Mucosa of descending colon (tissue), 3 donors: ENCODE data around the gene PALD1. TPM values are rescaled to one million over a fixed set of nuclear protein-coding genes. Genes with fewer than 3 reads are reported as not detected.

ENCODE experiments used
- ATAC-seq: fragments of 200-7000 bp; cut with Tn5 transposase; one replicate; pipeline ENCODE4 v1.9.1; 2020; ENCODE audit warnings: mild to moderate bottlenecking, moderate library complexity
- DNase-seq, 3 donors: peaks; one replicate each; pipeline ENCODE4 v3.0.0-alpha.2; 2020
- H3K36me3 ChIP-seq: fragments of 200-600 bp; one replicate; pipeline ENCODE4 v1.8.0; 2021; ENCODE audit warnings: low read depth, mild to moderate bottlenecking
- H3K4me1 ChIP-seq: fragments of 200-600 bp; one replicate; pipeline ENCODE4 v1.8.0; 2021; ENCODE audit warnings: low read depth, mild to moderate bottlenecking
- H3K4me3 ChIP-seq: fragments of 200-600 bp; one replicate; pipeline ENCODE4 v1.8.0; 2021; ENCODE audit warnings: mild to moderate bottlenecking
- H3K9me3 ChIP-seq: fragments of 200-600 bp; one replicate; pipeline ENCODE4 v1.8.0; 2021; ENCODE audit warnings: mild to moderate bottlenecking
- CTCF ChIP-seq: fragments of 200-600 bp; IDR thresholded peaks from one replicate; pipeline ENCODE4 v1.8.0; 2022; ENCODE audit warnings: antibody characterized with exemption, mild to moderate bottlenecking
- intact Hi-C, 2 donors: fragments of 100-400 bp; cut with DNase I in 1 of 2; cut with micrococcal nuclease in 1 of 2; formaldehyde crosslinking; loops; one replicate each; pipeline versions ENCODE4 v1.11.0 to v1.11.1; 2022; cut with DNase I, micrococcal nuclease
- total RNA-seq, 3 donors: library from RNA; stranded (reverse); fragmentation: NEBNext Ultra II Directional in 2 of 3; extraction: Animal tissue kit (Norgen Biotek cat#: 25700) in 2 of 3; gene quantifications; one replicate each; pipeline versions ENCODE4 v1.2.1 to v1.2.4, GENCODE V29; 2021 to 2023
- donor health status: DM: no; HTN: no; CAD: no; lungs with moderate emphysema.
- donor health status: DM: no; HTN: no; CAD: no.
- donor health status: DM: no; HTN: yes; CAD: no.

The PALD1 gene
- total RNA-seq, 3 donors from 2014 or later: 1.9 to 15.9 (median 3.2) TPM

- H3K4me1 ChIP-seq: no peaks in the 10 kb centered on the region
- intact Hi-C loops: no loop called here
- TF ChIP-seq CTCF: no peak
- DNase-seq (peak in 1 of 3 donors; percentile 34), ATAC-seq (peak; percentile 70)
- no peak overlapping the region for H3K4me3 ChIP-seq
- H3K36me3 ChIP-seq: no peaks in the 10 kb centered on the region
- H3K9me3 ChIP-seq: no peaks in the 10 kb centered on the region
Measured at GRCh38 chr10:70528741-70529362, 50.3 kb downstream of the PALD1 start.

GRCh38 chr10:70529848-70530247, 51.3 kb downstream of the PALD1 start:
- intact Hi-C loops: loop anchor here in 1 of 2 donors (10.0 kb wide), 1 partner anchor 65 kb away; no protein-coding TSS in a partner anchor
- no peak for DNase-seq
- H3K4me1 ChIP-seq: no peaks in the 10 kb centered on the region
- H3K36me3 ChIP-seq: no peaks in the 10 kb centered on the region
- no peak for TF ChIP-seq CTCF
- ATAC-seq: no peak
- no peaks in the 10 kb centered on the region for H3K9me3 ChIP-seq
- no peak overlapping the region for H3K4me3 ChIP-seq

DNA sequence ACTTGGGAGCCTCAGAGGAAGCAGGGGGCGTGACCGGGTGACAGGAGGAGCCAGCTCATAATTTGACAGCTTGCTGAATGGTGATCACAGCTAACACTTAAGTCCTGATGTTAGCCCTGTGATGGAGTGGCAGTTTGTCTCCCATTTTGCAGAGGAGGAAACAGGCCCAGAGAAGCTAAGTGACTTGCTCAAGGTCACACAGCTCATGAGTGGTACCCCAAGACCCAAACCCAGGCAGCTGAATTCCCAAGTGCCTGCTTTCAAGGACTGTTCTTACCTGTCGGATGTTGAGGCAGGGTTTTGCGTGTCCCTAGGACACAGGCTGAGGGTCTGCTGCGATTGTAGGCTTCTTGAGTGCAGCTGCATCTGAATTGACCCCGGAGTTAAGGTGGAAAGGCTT, 51.7 kb downstream of the PALD1 start:
- no peak for TF ChIP-seq CTCF
- H3K4me1 ChIP-seq: no peaks in the 10 kb centered on the region
- DNase-seq (no peak), ATAC-seq (no peak)
- H3K4me3 ChIP-seq: no peak overlapping the region
- no peaks in the 10 kb centered on the region for H3K9me3 ChIP-seq
- intact Hi-C loops: loop anchor here in 1 of 2 donors (10.0 kb wide), 1 partner anchor 66 kb away; no protein-coding TSS in a partner anchor
- H3K36me3 ChIP-seq: no peaks in the 10 kb centered on the region

DNA sequence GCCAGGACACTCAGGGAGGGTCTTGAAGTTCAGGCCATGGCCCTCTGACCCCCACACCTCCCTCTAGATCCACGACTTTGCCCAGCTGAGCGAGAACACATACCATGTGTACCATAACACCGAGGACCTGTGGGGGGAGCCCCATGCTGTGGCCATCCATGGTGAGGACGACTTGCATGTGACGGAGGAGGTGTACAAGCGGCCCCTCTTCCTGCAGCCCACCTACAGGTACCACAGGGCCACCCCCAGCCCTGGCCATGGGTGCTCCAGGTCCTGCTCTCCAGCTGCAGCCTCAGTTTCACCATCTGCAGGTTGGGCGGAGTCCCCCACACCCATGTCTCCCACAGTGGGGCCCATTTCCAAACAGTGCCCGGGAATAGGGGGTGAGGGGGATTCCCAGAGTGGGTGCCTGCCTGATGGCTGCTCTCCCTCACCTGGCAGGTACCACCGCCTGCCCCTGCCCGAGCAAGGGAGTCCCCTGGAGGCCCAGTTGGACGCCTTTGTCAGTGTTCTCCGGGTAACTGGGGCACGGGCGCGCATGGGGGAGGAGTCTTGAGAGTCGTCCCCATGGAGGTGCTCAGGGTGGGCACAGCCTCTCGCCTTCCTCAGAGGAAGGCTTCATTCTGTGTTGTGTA, 54.1 kb downstream of the PALD1 start:
- no peak for ATAC-seq
- Histone ChIP-seq H3K4me1 (no peaks in the 10 kb centered on the region), H3K9me3 (no peaks in the 10 kb centered on the region), H3K36me3 (no peaks in the 10 kb centered on the region), H3K4me3 (no peak overlapping the region)
- intact Hi-C loops: loop anchor here in 1 of 2 donors (10.0 kb wide), 1 partner anchor 68 kb away; no protein-coding TSS in a partner anchor
- no peak for DNase-seq
- no peak for TF ChIP-seq CTCF

DNA sequence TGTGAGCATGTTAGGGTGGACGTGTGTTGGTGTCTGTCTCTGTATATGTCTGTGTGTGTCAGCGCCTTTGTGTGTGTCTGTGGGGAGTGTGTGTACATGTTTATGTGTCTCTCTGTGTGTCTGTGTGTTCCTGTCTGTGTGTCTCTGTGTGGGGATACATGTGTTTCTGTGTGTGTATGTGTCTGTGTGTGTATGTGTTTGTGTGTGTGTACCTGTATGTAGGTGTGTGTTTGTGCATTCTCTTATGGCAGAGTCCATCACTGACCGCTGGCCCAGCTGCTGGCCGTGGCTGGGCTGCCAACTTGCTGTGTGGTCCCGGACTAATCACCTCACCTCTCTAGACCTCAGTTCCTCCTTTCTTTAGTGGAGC, 54.6 kb downstream of the PALD1 start:
- H3K4me1 ChIP-seq: no peaks in the 10 kb centered on the region
- H3K36me3 ChIP-seq: no peaks in the 10 kb centered on the region
- no peak for DNase-seq
- ATAC-seq: no peak
- intact Hi-C loops: loop anchor here in 1 of 2 donors (10.0 kb wide), 1 partner anchor 68 kb away; no protein-coding TSS in a partner anchor
- TF ChIP-seq CTCF: no peak
- no peak overlapping the region for H3K4me3 ChIP-seq
- H3K9me3 ChIP-seq: no peaks in the 10 kb centered on the region
